DOHH2 (cell line): ENCODE results near the gene TNFRSF11A.

ENCODE experiments used
- EZH2phosphoT487 ChIP-seq: fragments of 200-600 bp; sonication (generic); IDR thresholded peaks from 2 replicates; pipeline ENCODE4 v1.6.1; 2017; ENCODE audit warnings: borderline replicate concordance, mild to moderate bottlenecking, antibody characterized with exemption, low read length, moderate library complexity, mixed read lengths
- TF ChIP-seq, protein P1 (sequence below): fragments of 200-600 bp; sonication (generic); IDR thresholded peaks from one replicate; pipeline ENCODE4 v1.5.1; 2014; ENCODE audit warnings: antibody characterized with exemption, mild to moderate bottlenecking, low read depth, low read length; ENCODE audit not compliant: poor library complexity, severe bottlenecking

DNA sequence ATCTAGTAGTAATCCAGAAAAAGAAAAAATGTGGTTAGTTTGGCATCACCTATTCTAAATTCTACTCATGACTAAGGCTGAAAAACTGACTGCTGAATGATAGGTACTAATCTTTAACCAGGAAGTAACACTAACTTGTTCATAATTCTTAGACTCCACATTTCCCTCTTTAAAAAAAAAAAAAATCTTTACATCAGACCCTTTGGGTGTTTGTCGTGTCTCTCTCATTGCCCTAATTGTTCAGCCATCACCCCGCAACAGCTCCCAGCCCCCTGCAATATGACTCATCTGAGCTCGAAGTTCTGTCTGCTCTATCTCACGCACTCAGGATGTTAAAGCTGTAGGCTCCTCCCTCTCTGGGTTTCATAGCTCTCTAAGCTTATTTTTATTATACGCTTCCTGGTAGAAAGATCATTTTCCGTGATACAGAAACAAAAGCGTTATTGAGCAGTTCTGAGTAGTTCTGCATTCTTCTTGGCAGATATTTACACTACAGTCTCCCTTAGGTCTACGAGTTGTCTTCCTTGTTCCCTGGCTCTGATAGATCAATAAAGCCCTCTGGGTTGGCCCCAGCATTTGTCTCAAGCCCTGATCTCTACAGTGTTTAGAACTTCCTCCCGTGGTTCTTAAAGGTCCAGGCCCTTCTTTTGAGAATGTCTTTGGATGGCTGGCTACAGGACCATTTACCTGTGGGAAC is 95.6 kb downstream of the TNFRSF11A start:
- TF ChIP-seq, protein P1, sequence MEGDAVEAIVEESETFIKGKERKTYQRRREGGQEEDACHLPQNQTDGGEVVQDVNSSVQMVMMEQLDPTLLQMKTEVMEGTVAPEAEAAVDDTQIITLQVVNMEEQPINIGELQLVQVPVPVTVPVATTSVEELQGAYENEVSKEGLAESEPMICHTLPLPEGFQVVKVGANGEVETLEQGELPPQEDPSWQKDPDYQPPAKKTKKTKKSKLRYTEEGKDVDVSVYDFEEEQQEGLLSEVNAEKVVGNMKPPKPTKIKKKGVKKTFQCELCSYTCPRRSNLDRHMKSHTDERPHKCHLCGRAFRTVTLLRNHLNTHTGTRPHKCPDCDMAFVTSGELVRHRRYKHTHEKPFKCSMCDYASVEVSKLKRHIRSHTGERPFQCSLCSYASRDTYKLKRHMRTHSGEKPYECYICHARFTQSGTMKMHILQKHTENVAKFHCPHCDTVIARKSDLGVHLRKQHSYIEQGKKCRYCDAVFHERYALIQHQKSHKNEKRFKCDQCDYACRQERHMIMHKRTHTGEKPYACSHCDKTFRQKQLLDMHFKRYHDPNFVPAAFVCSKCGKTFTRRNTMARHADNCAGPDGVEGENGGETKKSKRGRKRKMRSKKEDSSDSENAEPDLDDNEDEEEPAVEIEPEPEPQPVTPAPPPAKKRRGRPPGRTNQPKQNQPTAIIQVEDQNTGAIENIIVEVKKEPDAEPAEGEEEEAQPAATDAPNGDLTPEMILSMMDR, result no peak
- no peak for TF ChIP-seq EZH2phosphoT487
